K562 (cell line): Measurements from ENCODE around the gene MAP2K7. TPM values are rescaled to one million over a fixed set of nuclear protein-coding genes. Genes with fewer than 3 reads are reported as not detected.

Experiments
- ARID3A ChIP-seq: IDR thresholded peaks from 2 replicates; pipeline ENCODE4 v1.6.1; 2012; ENCODE audit warnings: low read depth, low read length, improper control_type of control experiment, borderline replicate concordance
- ARID3B ChIP-seq: fragments of 250-450 bp; sonication (Bioruptor Pico); IDR thresholded peaks from 2 replicates; pipeline ENCODE4 v1.4.0; 2020; ENCODE audit warnings: borderline replicate concordance
- CHD1 ChIP-seq: fragments of 200-600 bp; sonication (generic); IDR thresholded peaks from one replicate; pipeline ENCODE4 v1.6.1; 2012; ENCODE audit warnings: mild to moderate bottlenecking, moderate library complexity, low read length, inconsistent platforms
- ID3 ChIP-seq, 2 experiments: fragments of 250-450 bp in 1 of 2; fragments of 450-650 bp in 1 of 2; sonication (Bioruptor Pico) in 1 of 2; IDR thresholded peaks; 2 replicates each; pipeline versions ENCODE4 v1.6.1 to v1.8.0; 2016 to 2021; ENCODE audit warnings: mild to moderate bottlenecking in 2 of 2, moderate library complexity in 2 of 2, missing compliant biosample characterization in 1 of 2, missing genetic modification characterization in 1 of 2
- L3MBTL2 ChIP-seq: fragments of 450-650 bp; IDR thresholded peaks from 2 replicates; pipeline ENCODE4 v1.6.1; 2016; ENCODE audit warnings: mild to moderate bottlenecking, moderate library complexity
- MXD1 ChIP-seq: fragments of 250-450 bp; sonication (Bioruptor Pico); IDR thresholded peaks from 2 replicates; pipeline ENCODE4 v1.8.0; 2021; ENCODE audit warnings: borderline replicate concordance, mild to moderate bottlenecking, moderate library complexity; ENCODE audit not compliant: poor library complexity, severe bottlenecking
- PATZ1 ChIP-seq: fragments of 250-450 bp; sonication (Bioruptor Pico); IDR thresholded peaks from 2 replicates; pipeline ENCODE4 v1.5.0; 2020; ENCODE audit warnings: mild to moderate bottlenecking, borderline replicate concordance
- PPARD ChIP-seq: fragments of 250-450 bp; sonication (Bioruptor Pico); IDR thresholded peaks from 2 replicates; pipeline ENCODE4 v1.8.0; 2022; ENCODE audit warnings: inconsistent platforms, mild to moderate bottlenecking, moderate library complexity
- RB1 ChIP-seq: fragments of 450-650 bp; IDR thresholded peaks from 2 replicates; pipeline ENCODE4 v1.6.1; 2017; ENCODE audit warnings: low read depth, mild to moderate bottlenecking
- SAP30 ChIP-seq: fragments of 200-600 bp; sonication (generic); IDR thresholded peaks from 2 replicates; pipeline ENCODE4 v1.6.1; 2012; ENCODE audit warnings: borderline replicate concordance, low read depth, mild to moderate bottlenecking, moderate library complexity, low read length, control low read depth, inconsistent platforms; ENCODE audit not compliant: insufficient read depth, poor library complexity, severe bottlenecking
- SMAD2 ChIP-seq: fragments of 150-350 bp; IDR thresholded peaks from 2 replicates; pipeline ENCODE4 v1.6.1; 2014; ENCODE audit warnings: low read depth, mild to moderate bottlenecking, low read length
- TCF7L2 ChIP-seq: fragments of 150-350 bp; IDR thresholded peaks from 2 replicates; pipeline ENCODE4 v1.6.1; 2016; ENCODE audit warnings: low read depth, mild to moderate bottlenecking, low read length, moderate library complexity
- TOE1 ChIP-seq, 2 experiments: fragments of 450-650 bp in 1 of 2; sonication (generic) in 1 of 2; formaldehyde crosslinking in 1 of 2; IDR thresholded peaks; 2 replicates each; pipeline versions ENCODE4 v1.7.1 to v1.8.0; 2016 to 2022; ENCODE audit warnings: borderline replicate concordance in 2 of 2, mild to moderate bottlenecking in 2 of 2, antibody characterized with exemption in 1 of 2, inconsistent platforms in 1 of 2, low read depth in 1 of 2, missing genetic modification reagents in 1 of 2, moderate library complexity in 1 of 2
- ZNF140 ChIP-seq: fragments of 250-450 bp; sonication (Bioruptor Pico); IDR thresholded peaks from 2 replicates; pipeline ENCODE4 v1.8.0; 2021; ENCODE audit warnings: moderate library complexity, mild to moderate bottlenecking, inconsistent platforms
- ZNF449 ChIP-seq: fragments of 250-450 bp; sonication (Bioruptor Pico); IDR thresholded peaks from 2 replicates; pipeline ENCODE4 v1.8.0; 2022; ENCODE audit warnings: moderate library complexity, mild to moderate bottlenecking, inconsistent platforms
- ZNF696 ChIP-seq: fragments of 250-450 bp; sonication (Bioruptor Pico); conservative IDR thresholded peaks from 2 replicates; pipeline ENCODE4 v1.4.0; 2020; ENCODE audit warnings: mild to moderate bottlenecking, moderate library complexity
- ZNF764 ChIP-seq: fragments of 250-450 bp; sonication (Bioruptor Pico); IDR thresholded peaks from 2 replicates; pipeline ENCODE4 v1.4.0; 2020; ENCODE audit warnings: low read depth, mild to moderate bottlenecking, moderate library complexity
- polyA plus RNA-seq, 8 experiments: library from polyadenylated mRNA; depleted of rRNA in 4 of 8; stranded (reverse) in 5 of 8; unstranded in 3 of 8; fragments of >200 nt; fragmentation: Nextera tagmentation in 2 of 8; fragmentation: Illumina TruSeq in 1 of 8; extraction: Ambion mirVana in 2 of 8; extraction: Trizol in 1 of 8; gene quantifications; 2 replicates each; pipeline versions ENCODE4 v1.2.1 to v1.2.3, GENCODE V29; 2011 to 2014; ENCODE audit warnings: inconsistent platforms in 1 of 8, missing spikeins in 1 of 8
- total RNA-seq, 7 experiments: library from RNA; depleted of rRNA in 6 of 7; stranded (reverse); fragments of >200 nt in 6 of 7; fragmentation: Illumina TruSeq in 2 of 7; extraction: Trizol in 2 of 7; gene quantifications; 2 replicates each; pipeline versions ENCODE4 v1.2.1 to v1.2.3, GENCODE V29; 2011 to 2021; ENCODE audit warnings: low replicate concordance in 1 of 7

Gene MAP2K7
- total and polyA plus RNA-seq, 9 of the 15 experiments (the other 6 are each of a cell fraction or from before 2014, with no cell fraction given): 0.51 to 45.8 (median 14.1) TPM

- TF ChIP-seq ID3 (CRISPR knock-in tag; IDR thresholded peaks at IDR 0.05) (no peak), ID3 (tag; IDR thresholded peaks at IDR 0.05) (peak; percentile 82), SMAD2 (no peak), RB1 (peak; percentile 92), CHD1 (peak; percentile 35), ZNF449 (CRISPR knock-in tag) (no peak), SAP30 (no peak), PATZ1 (CRISPR knock-in tag) (no peak), ZNF764 (CRISPR knock-in tag) (no peak), PPARD (no peak), MXD1 (no peak), L3MBTL2 (peak; percentile 89), ARID3A (no peak), ZNF140 (CRISPR knock-in tag) (no peak), ZNF696 (CRISPR knock-in tag) (no peak), ARID3B (CRISPR knock-in tag) (no peak), TOE1 (IDR thresholded peaks at IDR 0.05; ENCODE audit: borderline replicate concordance) (no peak), TOE1 (CRISPR knock-in tag; IDR thresholded peaks at IDR 0.05; ENCODE audit: borderline replicate concordance, low read depth) (0 out of 2 replicates have a peak, but pooled peaks have one; percentile 66), TCF7L2 (no peak)
These were observed 34.8 kb upstream of the MAP2K7 start (continued) for GRCh38 chr19:7868671-7869452.
